HFFc6 (cell line): ENCODE results near the gene RILPL1. TPM values are rescaled to one million over a fixed set of nuclear protein-coding genes. Genes with fewer than 3 reads are reported as not detected.
"Not testable (repeated sequence)": the region's sequence is repeated elsewhere in the genome, so short reads cannot be mapped to it uniquely, and the experiment has no call there.

ENCODE experiments used
- DNase-seq: peaks from one replicate; pipeline ENCODE4 v3.0.0-alpha.2; 2018
- H3K27ac Mint-ChIP-seq: 2 replicates; pipeline ENCODE4 v1.8.0; 2020; ENCODE audit warnings: mild to moderate bottlenecking, mixed read lengths
- H3K27me3 Mint-ChIP-seq: 2 replicates; pipeline ENCODE4 v1.8.0; 2021; ENCODE audit warnings: mild to moderate bottlenecking, moderate library complexity, mixed read lengths; ENCODE audit not compliant: insufficient read depth
- H3K36me3 Mint-ChIP-seq: 2 replicates; pipeline ENCODE4 v1.8.0; 2021; ENCODE audit warnings: low read depth, mixed read lengths
- H3K4me1 Mint-ChIP-seq: 2 replicates; pipeline ENCODE4 v1.8.0; 2020; ENCODE audit warnings: low read depth, mixed read lengths
- H3K4me3 Mint-ChIP-seq: 2 replicates; pipeline ENCODE4 v1.8.0; 2020; ENCODE audit warnings: mild to moderate bottlenecking, moderate library complexity, mixed read lengths
- H3K9me3 Mint-ChIP-seq: 2 replicates; pipeline ENCODE4 v1.8.0; 2020; ENCODE audit warnings: mild to moderate bottlenecking, mixed read lengths
- total RNA-seq, 6 experiments: library from RNA; stranded (reverse); fragmentation: NEBNext Ultra II Directional; extraction: Animal tissue kit (Norgen Biotek cat#: 25700); gene quantifications; 2 replicates in 1 of 6; 3 replicates in 5 of 6; pipeline ENCODE4 v1.2.3, GENCODE V29; 2021
- TF ChIP-seq, protein P1 (sequence below): fragments of 200-600 bp; sonication (generic); IDR thresholded peaks from 2 replicates; pipeline ENCODE4 v1.5.0; 2021; ENCODE audit warnings: antibody characterized with exemption, mild to moderate bottlenecking

RILPL1 gene
- total RNA-seq, 6 experiments from 2014 or later: 15.2 to 18.9 (median 16.9) TPM

- Mint-ChIP-seq H3K9me3 (no peaks in the 10 kb centered on the region), H3K27ac (no peak overlapping the region), H3K27me3 (no peaks in the 10 kb centered on the region; the same call in none of the 2 replicates), H3K4me3 (no peak overlapping the region), H3K4me1 (no peaks in the 10 kb centered on the region), H3K36me3 (no peaks in the 10 kb centered on the region; the same call in none of the 2 replicates)
- DNase-seq: no peak
- TF ChIP-seq, protein P1, sequence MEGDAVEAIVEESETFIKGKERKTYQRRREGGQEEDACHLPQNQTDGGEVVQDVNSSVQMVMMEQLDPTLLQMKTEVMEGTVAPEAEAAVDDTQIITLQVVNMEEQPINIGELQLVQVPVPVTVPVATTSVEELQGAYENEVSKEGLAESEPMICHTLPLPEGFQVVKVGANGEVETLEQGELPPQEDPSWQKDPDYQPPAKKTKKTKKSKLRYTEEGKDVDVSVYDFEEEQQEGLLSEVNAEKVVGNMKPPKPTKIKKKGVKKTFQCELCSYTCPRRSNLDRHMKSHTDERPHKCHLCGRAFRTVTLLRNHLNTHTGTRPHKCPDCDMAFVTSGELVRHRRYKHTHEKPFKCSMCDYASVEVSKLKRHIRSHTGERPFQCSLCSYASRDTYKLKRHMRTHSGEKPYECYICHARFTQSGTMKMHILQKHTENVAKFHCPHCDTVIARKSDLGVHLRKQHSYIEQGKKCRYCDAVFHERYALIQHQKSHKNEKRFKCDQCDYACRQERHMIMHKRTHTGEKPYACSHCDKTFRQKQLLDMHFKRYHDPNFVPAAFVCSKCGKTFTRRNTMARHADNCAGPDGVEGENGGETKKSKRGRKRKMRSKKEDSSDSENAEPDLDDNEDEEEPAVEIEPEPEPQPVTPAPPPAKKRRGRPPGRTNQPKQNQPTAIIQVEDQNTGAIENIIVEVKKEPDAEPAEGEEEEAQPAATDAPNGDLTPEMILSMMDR: no peak
Measured at GRCh38 chr12:123482876-123483275, 50.6 kb downstream of the RILPL1 start.

DNA sequence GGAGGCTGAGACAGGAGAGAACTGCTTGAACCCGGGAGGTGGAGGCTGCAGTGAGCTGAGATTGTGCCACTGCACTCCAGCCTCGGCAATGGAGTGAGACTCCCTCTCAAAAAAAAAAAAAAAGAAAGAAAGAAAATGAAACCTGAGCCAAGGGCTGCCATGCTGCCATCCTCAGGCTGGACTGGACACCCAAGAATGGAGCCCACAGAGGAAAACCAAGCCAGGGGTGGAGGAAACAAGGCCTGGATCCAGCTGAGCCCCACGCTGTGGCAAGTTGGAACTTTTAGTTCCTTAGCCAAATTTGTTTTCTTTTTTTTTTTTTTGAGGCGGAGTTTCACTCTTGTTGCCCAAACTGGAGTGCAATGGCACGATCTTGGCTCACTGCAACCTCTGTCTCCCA lies 52.3 kb downstream of the RILPL1 start:
- H3K27ac Mint-ChIP-seq, H3K9me3 Mint-ChIP-seq, H3K4me3 Mint-ChIP-seq, H3K4me1 Mint-ChIP-seq, H3K36me3 Mint-ChIP-seq, DNase-seq, H3K27me3 Mint-ChIP-seq: not testable (repeated sequence)

DNA sequence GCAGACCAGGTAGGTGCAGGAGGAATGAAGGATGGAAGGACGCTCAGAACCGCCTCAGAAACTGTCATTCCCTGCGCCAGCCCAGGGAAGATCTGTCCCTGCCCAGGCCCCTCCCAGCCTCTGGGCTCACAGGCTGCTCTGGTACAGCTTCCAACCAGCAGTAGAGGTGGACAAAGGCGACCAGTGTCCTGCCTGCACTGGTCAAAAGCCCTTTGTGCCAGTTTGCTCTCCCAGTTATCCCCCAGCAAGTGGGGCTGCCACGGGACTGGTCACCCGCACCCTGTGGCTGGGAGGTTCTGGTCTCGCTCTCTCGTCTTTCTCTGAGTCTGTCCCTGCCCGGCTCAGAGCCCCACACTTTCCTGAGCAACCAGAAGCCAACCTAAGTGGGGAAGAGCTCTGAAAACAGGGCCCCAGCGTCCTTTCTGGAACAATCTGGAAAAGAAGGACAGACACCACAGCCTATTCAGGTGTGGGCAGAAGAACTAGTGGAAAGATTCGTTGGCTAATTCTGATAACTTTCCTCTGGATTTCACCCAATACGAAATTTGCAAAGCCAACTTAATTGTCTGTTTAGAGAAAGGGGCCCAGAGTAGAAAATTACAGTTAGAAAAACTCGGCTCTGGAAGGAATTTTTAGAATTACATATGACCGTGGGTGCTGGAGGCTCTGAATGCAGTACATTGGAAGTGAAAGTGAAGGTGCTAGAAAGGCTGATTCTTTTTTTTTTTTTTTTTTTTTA lies 53.9 kb downstream of the RILPL1 start:
- Mint-ChIP-seq H3K4me1 (no peaks in the 10 kb centered on the region), H3K36me3 (peaks cover 17% of the 10 kb centered on the region), H3K9me3 (no peaks in the 10 kb centered on the region), H3K27me3 (no peaks in the 10 kb centered on the region; the same call in none of the 2 replicates), H3K27ac (no peak overlapping the region), H3K4me3 (no peak overlapping the region)
- TF ChIP-seq, protein P1: no peak
- DNase-seq: no peak

DNA sequence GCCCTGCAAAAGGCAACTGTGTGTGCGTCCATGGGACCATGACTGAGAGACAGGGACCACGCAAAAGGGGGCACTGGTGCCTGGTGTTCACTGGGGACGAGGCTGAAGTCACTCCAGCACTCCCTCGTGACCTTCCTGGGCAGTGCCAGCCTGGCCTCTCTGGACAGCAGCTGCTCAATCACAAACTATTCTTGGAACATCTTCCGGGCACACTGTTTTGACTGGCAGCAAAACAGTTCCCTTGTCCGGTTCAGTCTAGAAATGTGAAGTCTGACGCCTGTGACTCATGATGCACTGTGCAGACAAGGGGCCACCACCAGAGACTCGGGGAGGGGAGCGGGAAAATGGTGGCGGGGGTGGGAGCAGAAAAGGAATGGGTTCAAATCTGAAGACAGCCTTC lies 54.8 kb downstream of the RILPL1 start:
- Mint-ChIP-seq H3K4me3 (no peak overlapping the region), H3K36me3 (peaks cover 17% of the 10 kb centered on the region), H3K9me3 (no peaks in the 10 kb centered on the region), H3K27me3 (no peaks in the 10 kb centered on the region; the same call in 1 of the 2 replicates), H3K27ac (no peak overlapping the region), H3K4me1 (no peaks in the 10 kb centered on the region)
- TF ChIP-seq, protein P1: no peak
- DNase-seq: no peak

DNA sequence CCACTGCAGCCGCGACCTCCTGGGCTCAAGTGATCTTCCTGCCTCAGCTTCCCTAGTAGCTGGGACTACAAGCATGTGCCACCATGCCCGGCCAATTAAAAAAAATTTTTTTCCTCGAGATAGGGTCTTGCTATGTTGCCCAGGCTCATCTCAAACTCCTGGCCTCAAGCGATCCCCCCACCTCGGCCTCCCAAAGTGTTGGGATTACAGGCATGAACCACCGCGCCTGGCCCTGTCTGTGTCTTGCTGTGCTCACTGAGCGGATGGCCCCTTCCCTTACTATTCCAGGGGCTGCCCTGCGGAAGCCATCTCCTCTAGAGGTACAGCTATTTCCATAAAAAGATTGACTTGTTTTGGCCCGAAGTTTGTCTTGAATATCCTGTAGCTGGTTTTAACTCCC lies 55.5 kb downstream of the RILPL1 start:
- Mint-ChIP-seq H3K9me3 (no peaks in the 10 kb centered on the region), H3K27me3 (no peaks in the 10 kb centered on the region; the same call in 1 of the 2 replicates), H3K4me3 (no peak overlapping the region), H3K4me1 (no peaks in the 10 kb centered on the region), H3K36me3 (peaks cover 17% of the 10 kb centered on the region), H3K27ac (no peak overlapping the region)
- TF ChIP-seq, protein P1: no peak
- DNase-seq: no peak

- TF ChIP-seq, protein P1: no peak
- peaks cover 14% of the 10 kb centered on the region for H3K4me1 Mint-ChIP-seq
- H3K9me3 Mint-ChIP-seq: no peaks in the 10 kb centered on the region
- no peak overlapping the region for H3K4me3 Mint-ChIP-seq
- H3K27me3 Mint-ChIP-seq: no peaks in the 10 kb centered on the region; the same call in 1 of the 2 replicates
- no peak for DNase-seq
- peaks cover 30% of the 10 kb centered on the region for H3K36me3 Mint-ChIP-seq
- no peak overlapping the region for H3K27ac Mint-ChIP-seq
Measured at GRCh38 chr12:123475246-123475703, 58.2 kb downstream of the RILPL1 start.
